ENCODE measurements around the gene MERTK. TPM values are rescaled to one million over a fixed set of nuclear protein-coding genes. Genes with fewer than 3 reads are reported as not detected.

MERTK gene
- total RNA-seq, 1 experiment from 2014 or later, result 39.2 TPM

DNA sequence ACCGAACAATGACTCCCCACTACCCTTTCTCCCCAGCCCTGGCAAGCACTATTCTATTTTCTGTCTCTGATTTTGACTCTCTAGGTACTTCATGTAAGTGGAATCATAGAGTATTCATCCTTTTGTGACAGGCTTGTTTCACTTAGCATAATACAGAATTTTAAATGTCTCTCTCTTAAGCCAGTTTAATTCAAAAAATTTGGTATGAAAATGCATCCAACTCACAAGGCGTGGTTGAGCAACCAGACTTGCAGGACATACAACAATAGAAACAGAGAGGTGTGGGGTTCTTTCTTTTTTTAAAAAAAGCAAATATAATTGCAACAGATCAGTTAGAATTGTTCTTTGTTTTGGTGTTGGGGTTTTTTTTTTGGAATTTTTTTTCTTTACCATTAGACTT, 109.1 kb downstream of the MERTK start:
- H3K27me3 Mint-ChIP-seq (ENCODE audit: insufficient read depth, unreplicated experiment), result no peaks in the 10 kb centered on the region
- CTCF ChIA-PET, result no interaction called here
- no peak for TF ChIP-seq CTCF (IDR thresholded peaks at IDR 0.05; ENCODE audit: insufficient read depth in 1 of 2, low read depth in 1 of 2, low read length in 1 of 2, severe bottlenecking in 1 of 2, unreplicated experiment in 1 of 2)
- H3K27ac Mint-ChIP-seq (ENCODE audit: unreplicated experiment), result no peak overlapping the region
- no peaks in the 10 kb centered on the region for H3K9me3 Mint-ChIP-seq (ENCODE audit: unreplicated experiment)
- no TSS peak for BruUV-seq (replicated peaks)
- Histone ChIP-seq H3K36me3 (ENCODE audit: control insufficient read depth, insufficient read depth, low read length) (no peaks in the 10 kb centered on the region; the same call in 1 of the 2 replicates), H3K4me3 (ENCODE audit: low read depth, low read length) (no peak overlapping the region), H3K9me3 (no peaks in the 10 kb centered on the region), H3K4me1 (no peaks in the 10 kb centered on the region), H3K27me3 (replicated peaks; ENCODE audit: control insufficient read depth, insufficient read depth, low read length) (no peaks in the 10 kb centered on the region)
- peaks cover 61% of the 10 kb centered on the region for H3K36me3 Mint-ChIP-seq (ENCODE audit: insufficient read depth, unreplicated experiment)
- DNase-seq, result no peak
- H3K4me1 Mint-ChIP-seq (ENCODE audit: low read depth, unreplicated experiment), result no peaks in the 10 kb centered on the region
- POLR2A ChIA-PET, result no interaction called here
- H3K4me3 Mint-ChIP-seq (ENCODE audit: unreplicated experiment), result no peak overlapping the region
- intact Hi-C loops (cut with micrococcal nuclease; ENCODE audit: unreplicated experiment), result no loop called here

DNA sequence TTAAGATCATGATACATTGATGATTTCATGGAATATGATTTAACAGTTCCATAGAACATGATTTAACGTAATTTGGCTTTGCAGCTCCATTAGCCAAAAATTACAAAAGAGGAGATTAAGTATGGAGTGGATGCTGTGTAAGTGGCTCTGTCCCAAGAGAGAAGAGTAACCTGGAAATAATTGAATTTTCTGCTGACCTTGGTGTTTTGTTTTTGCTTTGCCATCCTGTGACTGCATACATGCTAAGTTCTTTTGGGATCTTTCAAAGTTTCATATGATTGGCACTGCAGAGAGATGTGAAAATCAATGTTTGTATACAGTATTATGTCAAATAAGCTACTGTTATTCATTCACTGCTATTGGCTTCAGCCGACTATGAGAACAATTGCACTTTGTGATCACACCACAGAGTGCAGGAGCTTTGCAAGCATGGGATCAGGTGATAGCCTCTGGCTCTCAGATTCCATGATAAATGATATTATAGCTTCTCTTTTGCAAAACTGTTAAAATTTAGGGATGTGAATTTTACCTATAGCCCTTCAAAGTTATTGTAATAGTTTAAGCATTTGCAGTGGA, 110.6 kb downstream of the MERTK start:
- no peaks in the 10 kb centered on the region for H3K4me1 ChIP-seq
- H3K9me3 ChIP-seq, result no peaks in the 10 kb centered on the region
- Mint-ChIP-seq H3K9me3 (ENCODE audit: unreplicated experiment) (no peaks in the 10 kb centered on the region), H3K4me3 (ENCODE audit: unreplicated experiment) (no peak overlapping the region), H3K4me1 (ENCODE audit: low read depth, unreplicated experiment) (no peaks in the 10 kb centered on the region), H3K27me3 (ENCODE audit: insufficient read depth, unreplicated experiment) (no peaks in the 10 kb centered on the region), H3K27ac (ENCODE audit: unreplicated experiment) (no peak overlapping the region), H3K36me3 (ENCODE audit: insufficient read depth, unreplicated experiment) (peaks cover 65% of the 10 kb centered on the region)
- intact Hi-C loops (cut with micrococcal nuclease; ENCODE audit: unreplicated experiment), result no loop called here
- POLR2A ChIA-PET, result no interaction called here
- H3K4me3 ChIP-seq (ENCODE audit: low read depth, low read length), result no peak overlapping the region
- H3K36me3 ChIP-seq (ENCODE audit: control insufficient read depth, insufficient read depth, low read length), result no peaks in the 10 kb centered on the region; the same call in 1 of the 2 replicates
- CTCF ChIA-PET, result interaction anchor here (0.6 kb wide), 1 partner anchor 110 kb away, joined by 6 read pairs; the partner anchor contains the start of gene MERTK
- BruUV-seq (replicated peaks), result no TSS peak
- DNase-seq, result no peak
- TF ChIP-seq CTCF (IDR thresholded peaks at IDR 0.05; ENCODE audit: insufficient read depth in 1 of 2, low read depth in 1 of 2, low read length in 1 of 2, severe bottlenecking in 1 of 2, unreplicated experiment in 1 of 2), result no peak
- no peaks in the 10 kb centered on the region for H3K27me3 ChIP-seq (replicated peaks; ENCODE audit: control insufficient read depth, insufficient read depth, low read length)

GRCh38 chr2:112010751-112011150, 112.3 kb downstream of the MERTK start:
- peaks cover 73% of the 10 kb centered on the region for H3K36me3 Mint-ChIP-seq (ENCODE audit: insufficient read depth, unreplicated experiment)
- Histone ChIP-seq H3K36me3 (ENCODE audit: control insufficient read depth, insufficient read depth, low read length) (no peaks in the 10 kb centered on the region; the same call in 1 of the 2 replicates), H3K9me3 (no peaks in the 10 kb centered on the region), H3K4me1 (no peaks in the 10 kb centered on the region), H3K4me3 (ENCODE audit: low read depth, low read length) (no peak overlapping the region), H3K27me3 (replicated peaks; ENCODE audit: control insufficient read depth, insufficient read depth, low read length) (no peaks in the 10 kb centered on the region)
- CTCF ChIA-PET, result no interaction called here
- POLR2A ChIA-PET, result no interaction called here
- H3K27me3 Mint-ChIP-seq (ENCODE audit: insufficient read depth, unreplicated experiment), result no peaks in the 10 kb centered on the region
- no peak for DNase-seq
- intact Hi-C loops (cut with micrococcal nuclease; ENCODE audit: unreplicated experiment), result no loop called here
- no peaks in the 10 kb centered on the region for H3K4me1 Mint-ChIP-seq (ENCODE audit: low read depth, unreplicated experiment)
- H3K27ac Mint-ChIP-seq (ENCODE audit: unreplicated experiment), result no peak overlapping the region
- H3K9me3 Mint-ChIP-seq (ENCODE audit: unreplicated experiment), result no peaks in the 10 kb centered on the region
- H3K4me3 Mint-ChIP-seq (ENCODE audit: unreplicated experiment), result no peak overlapping the region
- no peak for TF ChIP-seq CTCF (IDR thresholded peaks at IDR 0.05; ENCODE audit: insufficient read depth in 1 of 2, low read depth in 1 of 2, low read length in 1 of 2, severe bottlenecking in 1 of 2, unreplicated experiment in 1 of 2)
- BruUV-seq (replicated peaks), result no TSS peak

All from Caco-2 (cell line).